NCI-H526 (cell line): ENCODE measurements around the gene MRPS35.
"Not testable (repeated sequence)": the region's sequence is repeated elsewhere in the genome, so short reads cannot be mapped to it uniquely, and the experiment has no call there.

Source experiments
- DNase-seq, 2 experiments: peaks; one replicate each; lab custom pipeline; 2025; lab: John Stamatoyannopoulos, UW

Gene MRPS35

DNA sequence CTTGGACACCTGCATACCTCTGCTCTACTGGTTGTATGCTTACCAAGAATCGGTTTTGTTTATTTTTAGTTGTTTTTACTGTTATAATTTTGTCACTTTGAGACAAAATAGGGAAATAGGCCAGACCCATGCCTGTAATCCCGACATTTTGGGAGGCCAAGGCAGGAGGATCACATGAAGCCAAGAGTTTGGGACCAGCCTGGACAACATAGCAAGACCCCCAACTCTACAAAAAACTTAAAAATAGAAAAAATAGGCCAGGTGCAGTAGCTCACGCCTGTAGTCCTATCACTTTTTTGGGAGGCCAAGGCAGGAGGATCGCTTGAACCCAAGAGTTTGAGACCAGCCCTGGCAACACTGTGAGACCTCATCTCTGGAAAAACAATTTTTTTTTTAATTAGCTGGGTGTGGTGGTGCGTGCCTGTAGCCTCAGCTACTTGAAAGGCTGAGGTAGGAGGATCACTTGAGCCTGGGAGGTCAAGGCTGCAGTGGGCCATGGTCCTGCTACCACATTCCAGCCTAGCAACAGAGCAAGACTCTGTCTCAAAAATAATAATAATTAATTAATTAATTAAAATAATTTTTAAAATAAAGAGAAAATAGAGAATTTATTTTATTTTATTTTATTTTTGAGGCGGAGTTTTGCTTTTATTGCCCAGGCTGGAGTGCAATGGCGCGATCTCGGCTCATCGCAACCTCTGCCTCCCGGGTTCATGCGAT, 1.3 kb upstream of the MRPS35 start:
- no peak for DNase-seq

DNA sequence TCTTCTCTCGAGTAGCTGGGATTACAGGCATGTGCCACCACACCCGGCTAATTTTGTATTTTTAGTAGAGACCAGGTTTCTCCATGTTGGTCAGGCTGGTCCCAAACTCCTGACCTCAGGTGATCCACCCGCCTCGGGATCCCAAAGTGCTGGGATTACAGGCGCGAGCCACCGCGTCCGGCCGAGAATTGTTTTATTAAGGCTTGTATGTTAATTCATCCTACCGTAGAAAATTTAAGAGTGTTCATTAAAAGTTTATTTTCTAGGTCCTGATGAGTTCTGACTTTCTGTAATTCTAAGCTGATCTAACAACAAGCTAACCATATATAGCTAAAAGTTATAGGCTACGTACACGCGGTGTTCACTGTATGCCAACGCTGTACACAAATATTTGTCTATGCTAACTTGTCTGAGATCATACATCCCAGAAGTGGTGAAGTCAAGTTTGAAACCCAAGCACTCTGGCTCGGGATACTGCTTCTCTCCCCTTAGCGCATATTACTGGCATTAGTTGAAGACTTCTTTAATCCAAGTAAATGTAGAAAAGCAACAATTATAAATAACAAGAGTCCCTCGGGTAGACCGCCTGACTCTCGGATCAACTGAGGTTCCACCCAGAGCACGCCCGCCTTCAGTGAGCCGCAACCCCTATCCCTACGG, 570 bp upstream of the MRPS35 start:
- peak; percentile 57 to 70 for DNase-seq

DNA sequence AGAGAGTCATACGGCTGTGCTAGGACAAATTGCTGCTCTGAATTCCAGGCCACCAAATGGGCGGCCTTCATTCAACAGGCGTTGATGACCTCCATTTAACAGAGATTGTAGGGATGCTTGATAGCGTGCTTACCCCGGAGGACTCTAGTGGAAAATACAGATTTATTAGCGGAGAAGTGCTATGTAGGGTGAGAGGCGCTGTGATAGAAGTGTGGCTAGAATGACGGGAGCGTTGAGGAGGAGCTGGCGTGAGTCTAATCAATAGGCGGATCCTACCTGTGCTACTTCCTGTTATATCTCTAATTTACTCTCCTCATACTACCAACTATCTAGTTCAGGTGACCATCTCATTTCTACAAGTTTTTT, 668 bp downstream of the MRPS35 start:
- DNase-seq = peak in 1 of 2 experiments; percentile 65

DNA sequence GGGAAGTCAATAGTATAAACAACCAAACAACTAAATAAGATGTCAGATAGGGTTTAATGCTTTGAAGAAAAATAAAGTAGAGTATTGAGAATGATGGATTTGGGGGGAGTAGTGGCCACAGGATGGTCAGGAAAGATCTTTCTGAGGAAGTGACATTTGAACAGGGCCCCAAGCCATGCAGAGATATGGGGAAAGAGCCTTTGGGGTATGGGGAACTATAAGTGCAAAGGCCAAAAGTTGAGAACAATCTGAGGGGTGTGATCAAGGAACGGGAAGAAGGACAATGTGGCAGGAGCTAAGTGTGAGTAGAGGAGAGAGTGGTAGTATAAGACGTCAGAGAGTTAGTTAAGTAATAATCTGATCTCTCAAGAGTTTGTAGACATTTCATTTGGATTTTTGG, 1.3 kb downstream of the MRPS35 start:
- DNase-seq = no peak

DNA sequence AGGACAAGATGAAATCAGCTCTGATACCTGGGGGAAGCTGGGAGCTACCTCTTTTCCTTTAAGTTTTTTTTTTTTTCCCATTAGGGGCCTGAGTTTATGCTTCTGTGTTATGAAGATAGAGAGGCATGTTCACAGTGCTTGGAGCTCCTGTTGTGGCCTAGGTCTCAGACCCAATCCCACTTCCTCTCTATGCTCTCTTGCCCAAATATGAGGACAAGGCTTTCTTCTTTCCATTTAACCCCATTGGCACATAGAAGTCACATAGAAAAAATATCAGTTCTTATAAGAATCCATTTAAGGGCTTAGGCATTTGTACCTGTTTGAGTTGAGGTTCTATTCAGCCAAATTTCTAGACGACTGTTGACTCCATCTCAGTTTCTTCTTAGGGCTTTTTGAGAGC, 12.6 kb downstream of the MRPS35 start:
- no peak for DNase-seq

DNA sequence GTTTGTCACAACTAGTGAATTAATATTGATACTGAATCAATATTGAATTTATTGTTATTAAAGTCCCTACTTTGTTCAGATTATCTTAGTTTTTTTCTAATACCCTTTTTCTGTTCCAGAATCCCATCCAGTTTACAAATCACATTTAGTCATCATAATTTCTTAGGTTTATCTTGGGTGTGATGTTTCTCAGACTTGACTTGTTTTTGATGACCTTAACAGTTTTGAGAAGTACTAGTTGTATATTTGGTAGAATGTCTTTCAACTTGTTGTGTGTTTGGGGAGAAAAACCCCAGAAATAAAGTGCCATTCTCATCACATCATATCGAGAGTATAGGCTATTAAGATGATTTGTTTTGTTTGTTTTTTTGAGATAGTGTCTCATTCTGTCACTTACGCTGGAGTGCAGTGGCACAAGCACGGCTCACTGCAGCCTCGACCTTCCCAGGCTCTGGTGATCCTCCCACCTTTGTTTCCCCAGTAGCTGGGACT, 19.5 kb downstream of the MRPS35 start:
- DNase-seq = no peak

DNA sequence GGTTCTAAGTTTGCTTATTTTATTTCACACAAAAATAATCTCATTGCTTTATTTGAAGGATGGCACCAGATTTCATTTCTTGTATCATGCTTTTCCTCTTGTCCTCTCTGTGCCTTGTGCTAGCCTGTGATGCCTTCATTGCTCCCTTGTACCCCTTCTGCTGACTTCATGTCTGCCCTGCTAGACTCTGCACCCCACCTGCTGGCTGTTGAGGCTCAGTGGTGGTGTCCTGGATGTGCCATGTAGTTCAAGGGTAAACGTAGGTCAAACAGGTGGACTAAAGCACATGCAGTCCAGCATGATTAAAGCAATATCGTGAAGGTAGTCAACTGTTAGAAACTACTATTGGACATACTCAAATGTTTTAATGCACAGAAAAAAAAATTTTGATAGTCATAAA, 21.6 kb downstream of the MRPS35 start:
- DNase-seq = peak in 1 of 2 experiments; percentile 33

DNA sequence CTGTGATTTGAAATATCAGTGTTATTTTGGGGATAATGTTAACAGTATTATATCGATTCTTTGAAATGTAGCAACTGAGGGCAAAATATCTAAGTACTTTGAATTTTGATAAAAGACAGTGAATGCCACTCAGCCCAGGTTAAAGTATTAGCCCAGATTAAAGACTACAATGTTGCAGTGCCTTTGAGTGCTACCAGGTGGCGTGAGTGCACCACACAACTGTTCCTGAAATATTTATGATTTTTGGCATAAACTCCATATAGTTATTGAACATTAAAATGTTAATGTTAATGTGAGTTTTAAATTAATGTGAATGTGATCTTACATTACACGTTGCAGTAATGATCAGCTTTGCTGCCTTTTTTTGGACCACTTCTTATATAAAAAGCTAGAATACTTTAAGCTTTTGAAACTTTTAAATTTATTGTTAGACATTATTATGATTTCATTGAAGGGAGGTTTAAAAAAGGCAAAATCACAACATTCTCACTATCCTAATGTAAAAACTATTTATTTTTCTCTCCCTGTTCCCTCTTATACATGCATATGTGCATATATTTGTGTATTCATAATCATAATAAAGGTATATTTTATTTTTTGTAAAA, 22.5 kb downstream of the MRPS35 start:
- DNase-seq = peak in 1 of 2 experiments; percentile 64

DNA sequence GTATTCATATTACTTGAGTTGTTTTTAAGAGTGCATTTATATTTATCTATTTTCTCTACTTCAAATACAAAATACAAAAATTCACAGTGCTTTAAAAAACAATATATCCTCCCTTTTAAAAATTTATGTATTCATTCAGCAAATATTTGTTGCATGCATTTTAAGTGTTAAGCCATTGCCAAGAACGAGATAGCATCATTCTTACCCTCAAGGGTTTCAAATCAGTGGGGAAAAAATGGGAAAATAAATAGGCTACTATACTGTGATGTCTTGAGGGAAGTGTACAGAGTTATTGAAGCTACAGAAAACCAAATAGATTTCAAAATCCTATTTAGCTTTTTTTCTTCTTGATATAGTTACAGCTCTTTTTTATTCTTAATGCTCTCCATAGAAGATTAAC, 23.2 kb downstream of the MRPS35 start:
- DNase-seq = no peak

DNA sequence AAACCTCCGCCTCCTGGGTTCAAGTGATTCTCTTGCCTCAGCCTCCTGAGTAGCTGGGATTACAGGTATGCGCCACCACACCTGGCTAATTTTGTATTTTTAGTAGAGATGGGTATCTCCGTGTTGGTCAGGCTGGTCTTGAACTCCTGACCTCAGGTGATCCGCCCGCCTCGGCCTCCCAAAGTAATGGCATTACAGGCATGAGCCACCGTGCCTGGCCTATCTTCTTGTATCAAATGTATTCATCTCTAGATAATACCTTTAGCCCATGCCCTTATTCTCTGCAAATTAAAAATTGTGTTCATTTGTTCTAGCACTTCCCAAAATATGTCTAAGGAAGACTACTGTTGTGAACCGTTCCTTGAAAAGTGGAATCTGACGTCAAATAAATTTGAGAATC, 23.7 kb downstream of the MRPS35 start:
- not testable (repeated sequence) for DNase-seq

DNA sequence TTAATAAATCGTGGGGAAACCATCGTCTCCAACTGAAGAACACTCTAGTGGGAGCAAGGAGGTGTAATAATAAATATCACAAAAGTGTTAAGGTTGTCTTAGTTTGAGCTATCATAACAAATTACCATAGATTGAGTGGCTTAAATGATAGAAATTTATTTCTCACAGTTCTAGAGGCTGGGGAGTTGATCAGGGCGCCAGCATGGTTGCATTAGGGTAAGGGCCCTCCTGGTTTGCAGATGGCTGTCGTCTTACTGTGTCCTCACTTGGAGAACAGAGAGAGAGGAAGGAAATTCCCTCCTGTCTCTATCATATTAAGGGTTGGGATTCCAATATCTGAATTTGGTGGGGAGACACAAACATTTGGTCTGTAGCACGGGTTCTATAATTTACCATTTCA, 33.0 kb downstream of the MRPS35 start:
- no peak for DNase-seq

DNA sequence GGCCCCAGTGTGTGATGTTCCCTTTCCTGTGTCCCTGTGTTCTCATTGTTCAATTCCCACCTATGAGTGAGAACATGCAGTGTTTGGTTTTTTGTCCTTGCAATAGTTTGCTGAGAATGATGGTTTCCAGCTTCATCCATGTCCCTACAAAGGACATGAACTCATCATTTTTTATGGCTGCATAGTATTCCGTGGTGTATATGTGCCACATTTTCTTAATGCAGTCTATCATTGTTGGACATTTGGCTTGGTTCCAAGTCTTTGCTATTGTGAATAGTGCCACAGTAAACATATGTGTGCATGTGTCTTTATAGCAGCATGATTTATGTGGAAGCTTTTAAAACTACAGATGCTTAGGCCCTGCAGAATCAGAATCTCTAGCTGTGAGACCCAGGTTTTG, 35.1 kb downstream of the MRPS35 start:
- DNase-seq = not testable (repeated sequence)

DNA sequence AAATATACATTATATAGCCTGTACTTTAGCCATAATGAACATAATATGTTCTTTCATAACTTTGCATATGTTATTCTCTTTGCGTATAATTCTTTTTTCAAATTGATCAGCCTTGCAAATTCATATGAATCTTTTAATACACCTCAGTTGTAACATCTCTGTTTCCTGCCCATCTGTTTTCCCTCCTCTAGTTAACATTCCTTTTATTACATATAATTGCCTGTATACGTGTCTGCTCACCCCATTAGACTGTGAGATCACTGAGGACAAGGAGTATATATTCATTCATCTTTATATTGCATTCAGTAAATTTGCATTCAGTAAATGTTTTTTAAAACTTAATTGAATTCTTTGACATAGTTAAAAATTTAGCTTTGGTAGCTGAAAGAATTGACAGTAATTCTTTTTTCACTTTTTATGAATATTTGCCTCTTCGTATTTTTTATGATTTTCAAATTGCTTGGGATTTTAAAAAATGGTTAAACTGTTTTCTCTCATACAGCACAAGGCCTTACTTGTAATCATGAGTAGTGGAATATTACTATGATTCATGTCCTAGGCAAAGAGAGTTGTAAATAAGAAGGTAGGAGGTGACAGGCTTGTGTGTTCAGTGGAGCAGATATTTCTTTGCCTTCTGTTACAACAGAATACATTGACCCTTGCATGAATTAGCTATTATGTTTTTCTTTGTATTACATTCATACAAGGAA, 36.6 kb downstream of the MRPS35 start:
- DNase-seq = no peak

DNA sequence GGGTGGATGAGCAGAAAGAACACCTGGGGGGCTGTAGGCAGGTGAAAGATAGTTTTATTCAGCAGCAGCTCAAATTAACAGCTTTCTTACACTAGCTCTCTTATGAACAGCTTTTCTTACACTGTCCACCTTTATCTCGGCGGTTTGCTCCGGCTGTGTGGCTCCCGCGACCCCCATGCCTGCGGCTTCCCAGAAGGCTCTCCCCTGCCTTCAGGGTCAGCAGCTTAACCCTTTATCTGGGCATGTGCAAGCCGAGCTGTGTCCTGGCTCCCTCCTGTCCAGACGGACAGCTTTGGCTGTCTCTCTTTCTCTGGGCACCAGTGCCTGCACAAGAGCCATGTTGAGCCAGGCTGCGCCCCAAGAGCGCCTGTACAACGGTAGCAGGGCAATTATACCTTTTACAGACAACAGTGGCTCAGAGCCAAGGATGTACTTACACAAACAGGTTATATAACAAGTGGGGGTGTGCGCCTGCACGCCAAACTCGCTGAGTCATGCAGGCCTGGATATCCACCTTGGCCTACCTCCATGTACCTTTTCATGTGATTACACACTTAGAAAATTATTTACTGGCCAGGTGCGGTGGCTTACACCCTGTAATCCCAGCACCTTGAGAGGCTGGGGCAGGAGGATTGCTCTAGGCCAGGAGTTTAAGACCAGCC, 40.9 kb downstream of the MRPS35 start:
- no peak for DNase-seq

DNA sequence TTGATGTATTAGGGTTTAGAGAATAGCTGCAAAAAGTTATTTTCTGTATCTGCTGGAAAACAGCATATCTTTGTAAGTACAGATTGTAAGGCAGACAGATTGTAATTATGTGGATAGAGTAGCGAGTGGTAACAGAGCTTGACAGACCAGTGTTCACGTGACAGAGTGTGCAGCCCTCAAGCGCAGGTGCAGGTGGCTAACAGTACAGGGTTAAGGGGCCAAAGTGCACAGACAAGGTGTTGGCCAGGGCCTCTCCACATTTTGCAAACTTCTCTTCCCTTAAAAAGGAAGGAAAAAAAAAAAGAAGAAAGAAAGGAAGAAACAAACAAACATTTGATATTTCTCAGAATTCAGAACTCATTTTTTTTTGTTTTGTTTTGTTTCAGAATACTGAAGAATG, 44.2 kb downstream of the MRPS35 start:
- DNase-seq = peak in 1 of 2 experiments; percentile 1

DNA sequence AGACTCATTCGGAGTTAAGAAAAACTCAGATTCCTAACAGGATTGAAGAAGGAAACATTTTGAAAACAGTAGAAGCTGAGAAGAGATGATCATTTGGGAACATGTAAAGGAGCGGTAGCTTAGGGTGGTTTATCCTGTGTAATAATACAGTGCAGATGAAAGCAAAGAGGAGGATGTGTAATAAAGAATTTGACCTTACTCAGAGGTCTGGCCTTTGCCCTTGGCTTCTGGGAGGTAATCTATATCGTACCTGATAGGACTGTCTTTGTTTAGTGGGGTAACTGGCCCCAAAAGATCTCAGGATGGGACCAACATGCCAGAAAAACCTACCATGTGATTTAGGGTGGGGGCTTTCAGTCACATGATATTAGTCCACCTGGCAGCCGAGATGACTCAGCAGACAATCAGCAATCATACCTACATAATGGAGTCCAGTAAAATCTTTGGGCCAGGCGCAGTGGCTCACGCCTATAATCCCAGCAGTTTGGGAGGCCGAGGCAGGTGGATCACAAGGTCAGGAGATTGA, 46.1 kb downstream of the MRPS35 start:
- DNase-seq = no peak

DNA sequence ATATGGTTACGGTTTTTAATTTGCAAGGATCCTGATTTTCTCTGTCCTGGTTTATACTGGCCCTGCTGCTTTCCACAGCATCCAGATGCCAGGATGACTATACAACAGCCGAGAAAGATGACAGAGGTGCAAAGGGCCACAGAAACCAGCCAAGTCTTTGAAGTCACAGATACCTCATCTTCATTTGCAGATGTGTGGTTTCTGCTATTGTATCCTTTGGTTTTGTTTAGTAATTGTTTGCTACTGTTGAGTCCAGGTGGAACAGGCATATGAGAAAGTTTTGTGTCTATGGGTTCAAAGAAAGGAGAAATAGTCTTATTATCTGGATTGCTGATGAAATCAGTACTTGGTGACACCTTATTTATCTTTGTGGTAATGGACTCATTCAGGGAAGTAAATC, 52.1 kb downstream of the MRPS35 start:
- DNase-seq = no peak

DNA sequence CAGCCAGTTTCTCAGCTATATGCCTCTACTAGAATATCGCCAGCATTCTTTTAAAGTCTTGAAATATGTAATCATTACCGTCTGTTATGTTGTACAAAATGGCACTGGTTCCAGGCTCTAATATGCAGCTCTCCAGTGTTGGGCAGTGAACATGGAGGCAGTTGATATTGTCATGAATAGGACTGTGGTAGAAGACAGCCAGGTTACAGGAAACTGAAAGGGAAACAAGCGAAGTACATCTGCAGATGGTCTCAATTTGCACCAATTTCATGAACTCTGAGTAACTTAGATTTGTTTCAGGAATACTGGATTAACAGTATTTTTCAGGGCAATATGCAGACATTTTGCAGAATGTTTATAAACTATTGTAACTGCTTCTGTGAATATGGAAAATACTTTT, 56.0 kb downstream of the MRPS35 start:
- DNase-seq = no peak

DNA sequence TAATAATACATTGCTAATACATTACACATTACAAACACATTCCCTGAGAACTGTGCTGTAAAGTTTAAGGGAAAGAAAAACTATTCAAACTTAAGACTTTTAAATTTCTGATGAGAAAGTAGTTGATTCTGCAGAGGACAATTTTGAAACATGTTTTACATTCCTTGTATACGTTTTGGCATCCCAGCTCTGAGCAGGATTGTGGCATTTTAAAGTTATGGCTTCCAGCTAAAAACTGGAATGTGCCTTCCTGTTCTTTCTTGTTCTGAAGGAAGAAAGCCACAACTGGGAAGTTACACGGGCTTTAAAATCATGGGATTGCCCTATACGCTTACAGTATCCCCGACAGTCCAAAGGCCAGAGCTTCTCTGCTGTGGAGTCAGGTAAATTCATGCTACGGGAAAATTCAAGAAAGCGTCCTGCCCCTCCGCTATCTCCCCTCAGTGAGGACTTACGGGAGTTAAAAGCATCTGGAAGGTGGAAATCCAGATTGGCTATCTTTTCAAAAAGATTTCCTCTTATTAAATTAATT, 58.6 kb downstream of the MRPS35 start:
- DNase-seq = no peak

DNA sequence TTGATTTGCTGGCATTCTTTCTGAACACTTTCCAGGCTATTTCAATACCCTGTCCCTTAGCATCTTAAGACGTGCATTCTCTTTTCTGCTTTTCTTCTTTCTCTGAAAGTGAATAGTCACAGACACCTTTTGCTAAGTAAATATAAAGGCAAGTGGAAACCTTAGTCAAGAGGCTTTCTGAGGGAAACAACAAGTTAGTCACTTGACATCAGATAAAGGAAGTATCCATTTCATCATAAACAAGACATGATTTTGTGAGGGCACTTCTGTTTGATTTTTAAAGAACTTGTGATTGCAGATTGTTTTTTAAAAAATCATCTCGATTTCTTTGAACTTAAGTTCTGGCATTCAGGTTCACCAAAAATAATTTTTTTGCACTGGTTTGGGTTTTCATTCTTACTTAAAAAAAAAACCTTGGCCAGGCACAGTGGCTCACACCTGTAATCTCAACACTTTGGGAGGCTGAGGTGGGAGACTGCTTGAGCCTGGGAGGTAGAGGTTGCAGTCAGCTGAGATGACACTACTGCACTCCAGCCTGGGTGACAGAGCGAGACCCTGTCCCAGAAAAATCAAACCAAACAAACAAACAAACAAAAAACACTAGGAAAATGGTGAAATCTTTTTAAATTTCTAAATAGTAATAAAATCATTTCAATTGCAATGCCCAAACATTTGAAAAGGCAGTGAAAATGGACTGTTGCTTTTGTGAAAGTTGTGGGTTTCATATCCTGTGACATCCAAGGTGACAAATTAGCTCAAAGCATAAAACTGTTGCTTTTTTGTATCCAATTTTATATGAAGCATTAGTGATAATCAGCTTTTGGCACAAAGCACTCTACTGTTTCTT, 61.1 kb downstream of the MRPS35 start:
- DNase-seq = no peak
